GM13976 (cell line): Measurements from ENCODE around the gene MMP15.
A peak's percentile ranks its signal among the peaks of the same experiment; 100 is the strongest.

Experiments used
- DNase-seq: peaks from one replicate; pipeline ENCODE4 v3.0.0; 2012; ENCODE audit warnings: low spot score
- in situ Hi-C: fragments of 300-500 bp; cut with MboI; formaldehyde crosslinking; loops from one replicate; pipeline ENCODE4 v1.12.0; 2022; ENCODE audit warnings: low sequenced_read_pairs, mixed read lengths, inconsistent platforms; ENCODE audit not compliant: unreplicated experiment
- TF ChIP-seq, protein P1 (sequence below): IDR thresholded peaks from 2 replicates; pipeline ENCODE4 v1.5.1; 2012; ENCODE audit warnings: borderline replicate concordance, mild to moderate bottlenecking; ENCODE audit not compliant: insufficient read depth; ENCODE audit errors: extremely low read depth, missing control alignments, control extremely low read depth

MMP15 gene

GRCh38 chr16:57984443-57985203 lies 40.9 kb upstream of the MMP15 start:
- in situ Hi-C loops = no loop called here
- TF ChIP-seq, protein P1, sequence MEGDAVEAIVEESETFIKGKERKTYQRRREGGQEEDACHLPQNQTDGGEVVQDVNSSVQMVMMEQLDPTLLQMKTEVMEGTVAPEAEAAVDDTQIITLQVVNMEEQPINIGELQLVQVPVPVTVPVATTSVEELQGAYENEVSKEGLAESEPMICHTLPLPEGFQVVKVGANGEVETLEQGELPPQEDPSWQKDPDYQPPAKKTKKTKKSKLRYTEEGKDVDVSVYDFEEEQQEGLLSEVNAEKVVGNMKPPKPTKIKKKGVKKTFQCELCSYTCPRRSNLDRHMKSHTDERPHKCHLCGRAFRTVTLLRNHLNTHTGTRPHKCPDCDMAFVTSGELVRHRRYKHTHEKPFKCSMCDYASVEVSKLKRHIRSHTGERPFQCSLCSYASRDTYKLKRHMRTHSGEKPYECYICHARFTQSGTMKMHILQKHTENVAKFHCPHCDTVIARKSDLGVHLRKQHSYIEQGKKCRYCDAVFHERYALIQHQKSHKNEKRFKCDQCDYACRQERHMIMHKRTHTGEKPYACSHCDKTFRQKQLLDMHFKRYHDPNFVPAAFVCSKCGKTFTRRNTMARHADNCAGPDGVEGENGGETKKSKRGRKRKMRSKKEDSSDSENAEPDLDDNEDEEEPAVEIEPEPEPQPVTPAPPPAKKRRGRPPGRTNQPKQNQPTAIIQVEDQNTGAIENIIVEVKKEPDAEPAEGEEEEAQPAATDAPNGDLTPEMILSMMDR = no peak
- peak; percentile 92 for DNase-seq

- DNase-seq = peak; percentile 29
- in situ Hi-C loops = no loop called here
- TF ChIP-seq, protein P1 = no peak
Observed at GRCh38 chr16:57985204-57986181, 40.1 kb upstream of the MMP15 start.

- no peak for DNase-seq
- in situ Hi-C loops = no loop called here
- TF ChIP-seq, protein P1 = no peak
Observed at GRCh38 chr16:57986196-57986595, 39.4 kb upstream of the MMP15 start.

- in situ Hi-C loops = no loop called here
- TF ChIP-seq, protein P1 = no peak
- DNase-seq = no peak
Observed at GRCh38 chr16:57987441-57988177, 37.9 kb upstream of the MMP15 start.

GRCh38 chr16:57988929-57989328 lies 36.6 kb upstream of the MMP15 start:
- DNase-seq = no peak
- in situ Hi-C loops = no loop called here

More at GRCh38 chr16:57988929-57989328, 36.6 kb upstream of the MMP15 start:
- TF ChIP-seq, protein P1 = no peak
